PFSK-1 (cell line): Measurements from ENCODE around the gene MAN1C1.

Experiments
- FOXP2 ChIP-seq: optimal IDR thresholded peaks from 2 replicates; pipeline ENCODE3; 2011; ENCODE audit warnings: borderline replicate concordance, control low read depth, inconsistent platforms; ENCODE audit not compliant: insufficient read depth; ENCODE audit errors: extremely low read length, extremely low read depth
- POLR2AphosphoS5 ChIP-seq: IDR thresholded peaks from 2 replicates; pipeline ENCODE4 v1.6.1; 2012; ENCODE audit warnings: low read depth, mild to moderate bottlenecking, control low read depth, low read length, moderate library complexity
- SIN3A ChIP-seq: IDR thresholded peaks from 2 replicates; pipeline ENCODE4 v1.6.1; 2012; ENCODE audit warnings: mild to moderate bottlenecking, low read length, moderate library complexity, borderline replicate concordance; ENCODE audit not compliant: insufficient read depth
- TAF1 ChIP-seq: IDR thresholded peaks from 2 replicates; pipeline ENCODE4 v1.6.1; 2012; ENCODE audit warnings: low read length, control low read depth, borderline replicate concordance; ENCODE audit not compliant: insufficient read depth
- TF ChIP-seq, protein P1 (sequence below), 2 experiments: IDR thresholded peaks; 2 replicates each; pipeline versions ENCODE4 v1.6.1 to v1.8.0; 2011 to 2012; ENCODE audit warnings: low read depth in 2 of 2, low read length in 2 of 2, control low read depth in 1 of 2, inconsistent platforms in 1 of 2, mild to moderate bottlenecking in 1 of 2, moderate library complexity in 1 of 2; ENCODE audit not compliant: insufficient read depth in 1 of 2

Gene MAN1C1

GRCh38 chr1:25819491-25820246 is 203.1 kb downstream of the MAN1C1 start, which contains the start of gene MTFR1L:
Gene MTFR1L, plus strand, starts transcription at chr1:25819954. Its CDS starts 3,151 bp downstream, at chr1:25823105.
- TF ChIP-seq TAF1 (peak; percentile 59; the same call in 1 of the 2 replicates), SIN3A (no peak), FOXP2 (peak; percentile 60), POLR2AphosphoS5 (peak; percentile 75)
- TF ChIP-seq, protein P1, sequence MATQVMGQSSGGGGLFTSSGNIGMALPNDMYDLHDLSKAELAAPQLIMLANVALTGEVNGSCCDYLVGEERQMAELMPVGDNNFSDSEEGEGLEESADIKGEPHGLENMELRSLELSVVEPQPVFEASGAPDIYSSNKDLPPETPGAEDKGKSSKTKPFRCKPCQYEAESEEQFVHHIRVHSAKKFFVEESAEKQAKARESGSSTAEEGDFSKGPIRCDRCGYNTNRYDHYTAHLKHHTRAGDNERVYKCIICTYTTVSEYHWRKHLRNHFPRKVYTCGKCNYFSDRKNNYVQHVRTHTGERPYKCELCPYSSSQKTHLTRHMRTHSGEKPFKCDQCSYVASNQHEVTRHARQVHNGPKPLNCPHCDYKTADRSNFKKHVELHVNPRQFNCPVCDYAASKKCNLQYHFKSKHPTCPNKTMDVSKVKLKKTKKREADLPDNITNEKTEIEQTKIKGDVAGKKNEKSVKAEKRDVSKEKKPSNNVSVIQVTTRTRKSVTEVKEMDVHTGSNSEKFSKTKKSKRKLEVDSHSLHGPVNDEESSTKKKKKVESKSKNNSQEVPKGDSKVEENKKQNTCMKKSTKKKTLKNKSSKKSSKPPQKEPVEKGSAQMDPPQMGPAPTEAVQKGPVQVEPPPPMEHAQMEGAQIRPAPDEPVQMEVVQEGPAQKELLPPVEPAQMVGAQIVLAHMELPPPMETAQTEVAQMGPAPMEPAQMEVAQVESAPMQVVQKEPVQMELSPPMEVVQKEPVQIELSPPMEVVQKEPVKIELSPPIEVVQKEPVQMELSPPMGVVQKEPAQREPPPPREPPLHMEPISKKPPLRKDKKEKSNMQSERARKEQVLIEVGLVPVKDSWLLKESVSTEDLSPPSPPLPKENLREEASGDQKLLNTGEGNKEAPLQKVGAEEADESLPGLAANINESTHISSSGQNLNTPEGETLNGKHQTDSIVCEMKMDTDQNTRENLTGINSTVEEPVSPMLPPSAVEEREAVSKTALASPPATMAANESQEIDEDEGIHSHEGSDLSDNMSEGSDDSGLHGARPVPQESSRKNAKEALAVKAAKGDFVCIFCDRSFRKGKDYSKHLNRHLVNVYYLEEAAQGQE (IDR thresholded peaks at IDR 0.05; ENCODE audit: insufficient read depth in 1 of 2, low read depth in 2 of 2, low read length in 2 of 2): no peak

DNA sequence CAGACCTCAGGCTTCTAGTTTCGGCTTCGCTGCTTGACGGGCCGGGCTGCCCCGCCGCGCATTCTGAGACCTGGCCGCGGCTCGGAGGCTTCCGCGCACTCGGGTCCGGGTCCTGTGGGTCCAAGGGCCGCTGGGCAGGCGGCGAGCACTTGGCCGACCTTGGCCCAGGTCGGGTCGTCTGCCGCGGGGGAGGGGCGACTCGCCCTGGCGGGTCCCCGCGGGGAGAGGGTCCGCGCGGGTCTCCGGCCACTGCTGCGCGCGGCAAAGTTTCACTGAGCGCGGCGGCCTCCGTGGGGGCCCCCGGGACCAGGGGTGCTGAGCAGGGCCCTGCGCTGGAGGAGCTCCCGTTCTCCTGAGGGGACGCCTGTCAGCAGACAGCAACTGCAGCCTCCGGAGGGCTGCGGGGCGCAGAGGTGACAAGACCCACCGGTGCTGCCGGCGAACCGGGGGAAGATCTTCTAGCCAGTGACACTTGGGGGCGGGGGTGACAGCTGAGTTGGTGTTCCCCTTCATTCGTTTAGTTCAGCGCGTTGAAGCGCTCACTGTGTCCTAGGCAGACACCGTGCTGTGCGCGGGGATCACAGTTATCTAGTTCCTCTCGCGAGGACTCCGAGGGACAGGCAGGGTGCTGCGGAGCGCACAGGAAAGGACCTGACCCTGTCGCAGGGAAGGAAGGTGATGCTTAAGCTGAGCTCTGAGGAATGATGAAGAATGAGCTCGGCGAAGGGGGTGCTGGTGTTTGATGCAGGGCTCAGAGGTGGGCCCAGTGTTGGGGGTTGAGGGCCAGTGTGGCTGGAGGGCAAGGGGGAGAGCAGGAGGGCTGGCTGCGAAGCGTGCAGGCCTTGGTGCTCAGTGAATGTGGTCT is 203.9 kb downstream of the MAN1C1 start:
- TF ChIP-seq SIN3A (no peak), POLR2AphosphoS5 (no peak), TAF1 (no peak), FOXP2 (no peak)
- TF ChIP-seq, protein P1 (IDR thresholded peaks at IDR 0.05; ENCODE audit: insufficient read depth in 1 of 2, low read depth in 2 of 2, low read length in 2 of 2): no peak

DNA sequence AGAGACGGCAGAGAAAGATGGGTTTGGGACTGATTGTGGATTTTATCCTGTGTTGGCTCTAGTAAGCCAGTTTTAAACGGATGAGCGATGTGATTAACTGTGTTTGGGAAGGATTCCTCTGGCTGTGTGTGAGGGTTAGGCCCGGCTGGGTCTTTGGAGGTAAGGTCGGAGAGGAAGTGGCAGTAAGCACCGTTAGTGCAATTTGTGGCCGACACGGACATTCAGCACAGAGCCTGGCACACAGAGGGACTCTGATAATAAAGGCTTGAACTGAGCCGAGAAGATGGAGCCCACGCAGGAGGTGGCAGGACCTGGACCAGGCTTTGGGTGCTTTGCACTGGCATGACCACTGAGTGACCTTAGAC is 204.5 kb downstream of the MAN1C1 start:
- no peak for TF ChIP-seq POLR2AphosphoS5
- no peak for TF ChIP-seq FOXP2
- TF ChIP-seq, protein P1 (IDR thresholded peaks at IDR 0.05; ENCODE audit: insufficient read depth in 1 of 2, low read depth in 2 of 2, low read length in 2 of 2): no peak
- no peak for TF ChIP-seq TAF1
- TF ChIP-seq SIN3A: no peak

DNA sequence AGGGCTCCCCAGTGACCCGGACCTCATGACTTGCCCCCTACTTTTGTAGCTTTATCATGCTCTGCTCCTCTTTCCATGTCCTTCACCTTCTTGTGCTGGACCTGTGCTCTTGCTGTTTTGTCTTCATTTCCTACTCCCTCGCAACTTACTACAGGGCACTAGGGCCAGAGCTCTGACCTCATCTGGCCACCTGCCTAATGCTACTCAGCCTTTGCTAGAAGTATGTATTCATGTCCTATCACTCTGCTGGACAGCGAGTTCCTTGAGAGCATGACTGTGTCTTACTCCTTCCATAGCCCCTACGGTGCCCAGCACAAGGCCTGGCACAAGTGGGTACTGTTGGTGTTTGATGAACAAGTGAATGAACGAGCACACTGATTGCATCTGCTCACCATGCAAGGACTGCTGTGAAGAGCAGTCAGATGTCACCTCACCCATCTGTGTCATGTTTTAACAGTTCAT is 205.1 kb downstream of the MAN1C1 start:
- TF ChIP-seq FOXP2 (no peak), POLR2AphosphoS5 (peak; percentile 28; the same call in 1 of the 2 replicates), SIN3A (no peak), TAF1 (no peak)
- TF ChIP-seq, protein P1 (IDR thresholded peaks at IDR 0.05; ENCODE audit: insufficient read depth in 1 of 2, low read depth in 2 of 2, low read length in 2 of 2): peak; percentile 36 to 68; a peak in 3 of 4 replicates
